Fibroblast of lung (primary cell): ENCODE measurements around the gene PCBP3.

Experiments
- EZH2 ChIP-seq: IDR thresholded peaks from 2 replicates; pipeline ENCODE4 v1.5.1; 2012; ENCODE audit warnings: low read length, control low read depth, mild to moderate bottlenecking; ENCODE audit errors: missing control alignments
- TF ChIP-seq, protein P1 (sequence below), 2 donors: IDR thresholded peaks in 1 of 2; conservative IDR thresholded peaks in 1 of 2; 1 replicate in 1 of 2; 2 replicates in 1 of 2; pipeline ENCODE4 v1.5.1; 2011 to 2012; ENCODE audit warnings: low read length in 2 of 2, control low read depth in 1 of 2, inconsistent platforms in 1 of 2, low read depth in 1 of 2, mild to moderate bottlenecking in 1 of 2

DNA sequence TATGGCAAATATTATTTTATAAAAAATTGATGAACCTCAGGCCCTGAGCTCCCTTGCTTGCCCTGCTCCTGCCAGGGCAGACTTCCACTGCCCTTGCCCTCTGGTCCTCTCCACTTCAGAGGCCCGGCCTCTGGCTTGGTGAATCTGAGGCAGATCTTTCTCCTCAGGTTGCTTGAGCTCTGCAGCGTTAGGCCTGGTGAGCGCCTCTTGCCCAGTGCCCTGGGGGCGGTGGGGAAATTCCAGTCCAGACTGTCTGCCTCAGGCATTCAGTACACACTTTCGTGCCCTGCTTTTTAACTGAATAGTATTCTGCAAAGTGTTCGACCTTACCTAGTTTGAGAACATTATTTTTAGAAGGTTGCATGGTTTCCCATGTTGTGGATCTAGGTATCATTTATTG is 98.2 kb downstream of the PCBP3 start:
- TF ChIP-seq, protein P1, sequence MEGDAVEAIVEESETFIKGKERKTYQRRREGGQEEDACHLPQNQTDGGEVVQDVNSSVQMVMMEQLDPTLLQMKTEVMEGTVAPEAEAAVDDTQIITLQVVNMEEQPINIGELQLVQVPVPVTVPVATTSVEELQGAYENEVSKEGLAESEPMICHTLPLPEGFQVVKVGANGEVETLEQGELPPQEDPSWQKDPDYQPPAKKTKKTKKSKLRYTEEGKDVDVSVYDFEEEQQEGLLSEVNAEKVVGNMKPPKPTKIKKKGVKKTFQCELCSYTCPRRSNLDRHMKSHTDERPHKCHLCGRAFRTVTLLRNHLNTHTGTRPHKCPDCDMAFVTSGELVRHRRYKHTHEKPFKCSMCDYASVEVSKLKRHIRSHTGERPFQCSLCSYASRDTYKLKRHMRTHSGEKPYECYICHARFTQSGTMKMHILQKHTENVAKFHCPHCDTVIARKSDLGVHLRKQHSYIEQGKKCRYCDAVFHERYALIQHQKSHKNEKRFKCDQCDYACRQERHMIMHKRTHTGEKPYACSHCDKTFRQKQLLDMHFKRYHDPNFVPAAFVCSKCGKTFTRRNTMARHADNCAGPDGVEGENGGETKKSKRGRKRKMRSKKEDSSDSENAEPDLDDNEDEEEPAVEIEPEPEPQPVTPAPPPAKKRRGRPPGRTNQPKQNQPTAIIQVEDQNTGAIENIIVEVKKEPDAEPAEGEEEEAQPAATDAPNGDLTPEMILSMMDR (conservative IDR thresholded peaks at IDR 0.05 in 1 of 2, IDR thresholded peaks at IDR 0.05 in 1 of 2; ENCODE audit: low read depth in 1 of 2, low read length in 2 of 2), result no peak
- TF ChIP-seq EZH2, result no peak
